K562 (cell line): ENCODE results near the gene CAPN5. TPM values are rescaled to one million over a fixed set of nuclear protein-coding genes. Genes with fewer than 3 reads are reported as not detected.

Experiments
- CTCFL ChIP-seq: IDR thresholded peaks from 2 replicates; pipeline ENCODE4 v1.6.1; 2011; ENCODE audit warnings: borderline replicate concordance, low read depth, mild to moderate bottlenecking, moderate library complexity, low read length; ENCODE audit not compliant: insufficient read depth, poor library complexity, severe bottlenecking
- E2F3 ChIP-seq: fragments of 250-450 bp; sonication (Bioruptor Pico); IDR thresholded peaks from 2 replicates; pipeline ENCODE4 v1.4.0; 2020; ENCODE audit warnings: mild to moderate bottlenecking
- ETV5 ChIP-seq: sonication (generic); formaldehyde crosslinking; IDR thresholded peaks from 2 replicates; pipeline ENCODE4 v1.4.0; 2020; ENCODE audit warnings: low read depth, mild to moderate bottlenecking, missing genetic modification reagents
- FOS ChIP-seq: IDR thresholded peaks from 3 replicates; pipeline ENCODE4 v1.6.1; 2011; ENCODE audit not compliant: insufficient read length; ENCODE audit errors: extremely low read depth
- KHSRP ChIP-seq: fragments of 450-650 bp; IDR thresholded peaks from 2 replicates; pipeline ENCODE4 v1.6.1; 2017
- KLF16 ChIP-seq: IDR thresholded peaks from 2 replicates; pipeline ENCODE4 v1.6.1; 2016; ENCODE audit warnings: antibody characterized with exemption
- PHTF2 ChIP-seq: fragments of 250-450 bp; sonication (Bioruptor Pico); IDR thresholded peaks from 2 replicates; pipeline ENCODE4 v1.5.0; 2021; ENCODE audit warnings: mild to moderate bottlenecking
- RB1 ChIP-seq: fragments of 450-650 bp; IDR thresholded peaks from 2 replicates; pipeline ENCODE4 v1.6.1; 2017; ENCODE audit warnings: low read depth, mild to moderate bottlenecking
- RBM14 ChIP-seq: fragments of 200-400 bp; formaldehyde crosslinking; IDR thresholded peaks from 2 replicates; pipeline ENCODE4 v1.6.1; 2018; ENCODE audit warnings: low read depth, mild to moderate bottlenecking, low read length, moderate library complexity, borderline replicate concordance; ENCODE audit not compliant: insufficient read depth
- SMARCB1 ChIP-seq: IDR thresholded peaks from 2 replicates; pipeline ENCODE4 v1.6.1; 2011; ENCODE audit warnings: improper control_type of control experiment, low read depth; ENCODE audit not compliant: insufficient read length
- STAT6 ChIP-seq: sonication (generic); formaldehyde crosslinking; IDR thresholded peaks from 2 replicates; pipeline ENCODE4 v1.8.1; 2023; ENCODE audit warnings: mild to moderate bottlenecking, missing genetic modification reagents
- ZEB2 ChIP-seq: fragments of 450-650 bp; IDR thresholded peaks from 2 replicates; pipeline ENCODE4 v1.6.1; 2016
- ZNF239 ChIP-seq: fragments of 250-450 bp; sonication (Bioruptor Pico); IDR thresholded peaks from 2 replicates; pipeline ENCODE4 v1.4.0; 2020; ENCODE audit warnings: mild to moderate bottlenecking
- ZNF398 ChIP-seq: fragments of 250-450 bp; sonication (Bioruptor Pico); IDR thresholded peaks from 2 replicates; pipeline ENCODE4 v1.8.0; 2021; ENCODE audit warnings: moderate library complexity, mild to moderate bottlenecking, inconsistent platforms
- ZNF830 ChIP-seq: fragments of 250-450 bp; sonication (Bioruptor Pico); IDR thresholded peaks from 2 replicates; pipeline ENCODE4 v1.5.0; 2021; ENCODE audit warnings: mild to moderate bottlenecking
- polyA plus RNA-seq, 8 experiments: library from polyadenylated mRNA; depleted of rRNA in 4 of 8; stranded (reverse) in 5 of 8; unstranded in 3 of 8; fragments of >200 nt; fragmentation: Nextera tagmentation in 2 of 8; fragmentation: Illumina TruSeq in 1 of 8; extraction: Ambion mirVana in 2 of 8; extraction: Trizol in 1 of 8; gene quantifications; 2 replicates each; pipeline versions ENCODE4 v1.2.1 to v1.2.3, GENCODE V29; 2011 to 2014; ENCODE audit warnings: inconsistent platforms in 1 of 8, missing spikeins in 1 of 8
- total RNA-seq, 7 experiments: library from RNA; depleted of rRNA in 6 of 7; stranded (reverse); fragments of >200 nt in 6 of 7; fragmentation: Illumina TruSeq in 2 of 7; extraction: Trizol in 2 of 7; gene quantifications; 2 replicates each; pipeline versions ENCODE4 v1.2.1 to v1.2.3, GENCODE V29; 2011 to 2021; ENCODE audit warnings: low replicate concordance in 1 of 7
- TF ChIP-seq, protein P1 (sequence below): sonication (generic); formaldehyde crosslinking; IDR thresholded peaks from 2 replicates; pipeline ENCODE4 v1.8.1; 2023; ENCODE audit warnings: mild to moderate bottlenecking, missing genetic modification reagents
- TF ChIP-seq, protein P2 (sequence below), 2 experiments: fragments of 450-650 bp in 1 of 2; sonication (generic) in 1 of 2; formaldehyde crosslinking in 1 of 2; IDR thresholded peaks in 1 of 2; conservative IDR thresholded peaks in 1 of 2; 2 replicates each; pipeline versions ENCODE4 v1.6.1 to v1.8.1; 2016 to 2023; ENCODE audit warnings: mild to moderate bottlenecking in 2 of 2, moderate library complexity in 2 of 2, inconsistent platforms in 1 of 2, missing genetic modification reagents in 1 of 2

CAPN5 gene
- total and polyA plus RNA-seq, 9 of the 15 experiments (the other 6 are each of a cell fraction or from before 2014, with no cell fraction given), result 0.04 to 0.44 (median 0.14) TPM; not detected in 2

GRCh38 chr11:77066229-77067042 is at the start of gene CAPN5 (continued):
- TF ChIP-seq ZNF398 (CRISPR knock-in tag) (no peak), CTCFL (no peak), FOS (no peak), SMARCB1 (no peak), E2F3 (CRISPR knock-in tag) (no peak), ETV5 (CRISPR knock-in tag) (peak; percentile 27; the same call in 1 of the 2 replicates), KLF16 (peak; percentile 47; the same call in 1 of the 2 replicates), RBM14 (no peak), ZEB2 (no peak), STAT6 (CRISPR knock-in tag) (no peak), RB1 (peak; percentile 71; the same call in 1 of the 2 replicates), ZNF830 (CRISPR knock-in tag) (no peak), KHSRP (no peak), PHTF2 (CRISPR knock-in tag) (no peak), ZNF239 (CRISPR knock-in tag) (no peak)
- TF ChIP-seq, protein P1, sequence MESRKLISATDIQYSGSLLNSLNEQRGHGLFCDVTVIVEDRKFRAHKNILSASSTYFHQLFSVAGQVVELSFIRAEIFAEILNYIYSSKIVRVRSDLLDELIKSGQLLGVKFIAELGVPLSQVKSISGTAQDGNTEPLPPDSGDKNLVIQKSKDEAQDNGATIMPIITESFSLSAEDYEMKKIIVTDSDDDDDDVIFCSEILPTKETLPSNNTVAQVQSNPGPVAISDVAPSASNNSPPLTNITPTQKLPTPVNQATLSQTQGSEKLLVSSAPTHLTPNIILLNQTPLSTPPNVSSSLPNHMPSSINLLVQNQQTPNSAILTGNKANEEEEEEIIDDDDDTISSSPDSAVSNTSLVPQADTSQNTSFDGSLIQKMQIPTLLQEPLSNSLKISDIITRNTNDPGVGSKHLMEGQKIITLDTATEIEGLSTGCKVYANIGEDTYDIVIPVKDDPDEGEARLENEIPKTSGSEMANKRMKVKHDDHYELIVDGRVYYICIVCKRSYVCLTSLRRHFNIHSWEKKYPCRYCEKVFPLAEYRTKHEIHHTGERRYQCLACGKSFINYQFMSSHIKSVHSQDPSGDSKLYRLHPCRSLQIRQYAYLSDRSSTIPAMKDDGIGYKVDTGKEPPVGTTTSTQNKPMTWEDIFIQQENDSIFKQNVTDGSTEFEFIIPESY, result peak; percentile 49; the same call in 1 of the 2 replicates
- TF ChIP-seq, protein P2, sequence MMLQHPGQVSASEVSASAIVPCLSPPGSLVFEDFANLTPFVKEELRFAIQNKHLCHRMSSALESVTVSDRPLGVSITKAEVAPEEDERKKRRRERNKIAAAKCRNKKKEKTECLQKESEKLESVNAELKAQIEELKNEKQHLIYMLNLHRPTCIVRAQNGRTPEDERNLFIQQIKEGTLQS (IDR thresholded peaks at IDR 0.05), result no peak
- TF ChIP-seq, protein P2 (CRISPR knock-in tag; conservative IDR thresholded peaks at IDR 0.05), result no peak
